MM.1S (cell line): Measurements from ENCODE around the gene CACNA2D1.

Experiments used
- DNase-seq: peaks from one replicate; pipeline ENCODE4 v3.0.0-alpha.2; 2015
- H2AFZ ChIP-seq: fragments of 300-600 bp; sonication (generic); 2 replicates; pipeline ENCODE4 v1.6.0; 2016; ENCODE audit warnings: antibody characterized with exemption, low read length
- H3F3A ChIP-seq: fragments of 300-600 bp; sonication (generic); 2 replicates; pipeline ENCODE4 v1.6.1; 2016; ENCODE audit warnings: mild to moderate bottlenecking, antibody characterized with exemption, low read length, moderate library complexity, mixed read lengths; ENCODE audit not compliant: insufficient read depth
- H3K27ac ChIP-seq: fragments of 300-600 bp; sonication (generic); 2 replicates; pipeline ENCODE4 v1.5.1; 2016; ENCODE audit warnings: mild to moderate bottlenecking, low read length
- H3K27me3 ChIP-seq: fragments of 300-600 bp; sonication (generic); replicated peaks from 2 replicates; pipeline ENCODE4 v1.6.0; 2016; ENCODE audit warnings: low read length; ENCODE audit not compliant: insufficient read depth
- H3K36me3 ChIP-seq: fragments of 300-600 bp; sonication (generic); replicated peaks from 2 replicates; pipeline ENCODE4 v1.6.1; 2016; ENCODE audit warnings: mild to moderate bottlenecking, low read length, mixed read lengths; ENCODE audit not compliant: insufficient read depth
- H3K4me1 ChIP-seq: fragments of 300-600 bp; sonication (generic); 2 replicates; pipeline ENCODE4 v1.6.1; 2016; ENCODE audit warnings: low read length, mixed read lengths
- H3K4me2 ChIP-seq: fragments of 300-600 bp; sonication (generic); 2 replicates; pipeline ENCODE4 v1.6.0; 2016; ENCODE audit warnings: low read depth, low read length
- H3K4me3 ChIP-seq: fragments of 300-600 bp; sonication (generic); 2 replicates; pipeline ENCODE4 v1.5.1; 2016; ENCODE audit warnings: low read length, mixed read lengths
- H3K79me2 ChIP-seq: fragments of 300-600 bp; sonication (generic); 2 replicates; pipeline ENCODE4 v1.6.1; 2016; ENCODE audit warnings: mixed run types, low read length, mixed read lengths
- H3K9ac ChIP-seq: fragments of 300-600 bp; sonication (generic); 2 replicates; pipeline ENCODE4 v1.6.1; 2016; ENCODE audit warnings: low read length, mixed read lengths
- H3K9me2 ChIP-seq: fragments of 300-600 bp; sonication (generic); replicated peaks from 2 replicates; pipeline ENCODE4 v1.6.1; 2016; ENCODE audit warnings: mild to moderate bottlenecking, low read length, mixed read lengths; ENCODE audit not compliant: insufficient read depth
- H3K9me3 ChIP-seq: fragments of 300-600 bp; sonication (generic); replicated peaks from 2 replicates; pipeline ENCODE4 v1.6.1; 2016; ENCODE audit warnings: mild to moderate bottlenecking, low read length, mixed read lengths; ENCODE audit not compliant: insufficient read depth
- H4K20me1 ChIP-seq: fragments of 300-600 bp; sonication (generic); 2 replicates; pipeline ENCODE4 v1.6.1; 2016; ENCODE audit warnings: mild to moderate bottlenecking, low read length, moderate library complexity, mixed read lengths; ENCODE audit not compliant: insufficient read depth
- EZH2 ChIP-seq: fragments of 300-600 bp; sonication (generic); optimal IDR thresholded peaks from 2 replicates; pipeline ENCODE3; 2017; ENCODE audit warnings: low read depth, mild to moderate bottlenecking, antibody characterized with exemption, low read length, mixed read lengths
- EZH2phosphoT487 ChIP-seq: fragments of 300-600 bp; sonication (generic); IDR thresholded peaks from 2 replicates; pipeline ENCODE4 v1.6.1; 2018; ENCODE audit warnings: antibody characterized with exemption, low read length
- TF ChIP-seq, protein P1 (sequence below): fragments of 300-600 bp; sonication (generic); IDR thresholded peaks from 2 replicates; pipeline ENCODE4 v1.5.1; 2016; ENCODE audit warnings: antibody characterized with exemption, low read length, mixed read lengths

The CACNA2D1 gene

DNA sequence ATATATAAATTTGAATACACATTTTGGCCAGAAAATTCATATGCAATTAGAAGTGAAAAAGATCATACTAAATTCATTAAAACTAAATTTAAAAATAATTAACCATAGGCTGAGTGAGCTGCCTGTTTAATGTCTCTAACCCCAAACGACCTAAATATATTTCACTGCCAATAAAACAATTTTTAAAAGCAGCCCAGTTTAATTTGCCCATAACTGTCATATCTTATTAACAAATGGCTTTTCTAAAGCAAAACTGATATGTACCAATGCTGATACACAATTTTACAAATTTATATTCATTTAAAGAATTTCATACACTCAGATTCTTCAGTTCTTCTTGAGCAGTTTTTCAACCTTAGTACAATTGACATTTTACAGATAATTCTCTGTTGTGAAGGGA lies 99.9 kb downstream of the CACNA2D1 start:
- Histone ChIP-seq H3K27ac (no peak overlapping the region), H3K9ac (no peak overlapping the region), H3K4me1 (no peaks in the 10 kb centered on the region), H3K27me3 (no peaks in the 10 kb centered on the region), H3K36me3 (no peaks in the 10 kb centered on the region), H3K79me2 (no peaks in the 10 kb centered on the region), H4K20me1 (no peaks in the 10 kb centered on the region), H3F3A (no peaks in the 10 kb centered on the region), H3K9me3 (no peaks in the 10 kb centered on the region), H3K4me2 (no peak overlapping the region), H2AFZ (no peak overlapping the region), H3K4me3 (no peak overlapping the region), H3K9me2 (no peaks in the 10 kb centered on the region)
- TF ChIP-seq, protein P1, sequence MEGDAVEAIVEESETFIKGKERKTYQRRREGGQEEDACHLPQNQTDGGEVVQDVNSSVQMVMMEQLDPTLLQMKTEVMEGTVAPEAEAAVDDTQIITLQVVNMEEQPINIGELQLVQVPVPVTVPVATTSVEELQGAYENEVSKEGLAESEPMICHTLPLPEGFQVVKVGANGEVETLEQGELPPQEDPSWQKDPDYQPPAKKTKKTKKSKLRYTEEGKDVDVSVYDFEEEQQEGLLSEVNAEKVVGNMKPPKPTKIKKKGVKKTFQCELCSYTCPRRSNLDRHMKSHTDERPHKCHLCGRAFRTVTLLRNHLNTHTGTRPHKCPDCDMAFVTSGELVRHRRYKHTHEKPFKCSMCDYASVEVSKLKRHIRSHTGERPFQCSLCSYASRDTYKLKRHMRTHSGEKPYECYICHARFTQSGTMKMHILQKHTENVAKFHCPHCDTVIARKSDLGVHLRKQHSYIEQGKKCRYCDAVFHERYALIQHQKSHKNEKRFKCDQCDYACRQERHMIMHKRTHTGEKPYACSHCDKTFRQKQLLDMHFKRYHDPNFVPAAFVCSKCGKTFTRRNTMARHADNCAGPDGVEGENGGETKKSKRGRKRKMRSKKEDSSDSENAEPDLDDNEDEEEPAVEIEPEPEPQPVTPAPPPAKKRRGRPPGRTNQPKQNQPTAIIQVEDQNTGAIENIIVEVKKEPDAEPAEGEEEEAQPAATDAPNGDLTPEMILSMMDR, result no peak
- TF ChIP-seq EZH2 (no peak), EZH2phosphoT487 (no peak)
- no peak for DNase-seq

DNA sequence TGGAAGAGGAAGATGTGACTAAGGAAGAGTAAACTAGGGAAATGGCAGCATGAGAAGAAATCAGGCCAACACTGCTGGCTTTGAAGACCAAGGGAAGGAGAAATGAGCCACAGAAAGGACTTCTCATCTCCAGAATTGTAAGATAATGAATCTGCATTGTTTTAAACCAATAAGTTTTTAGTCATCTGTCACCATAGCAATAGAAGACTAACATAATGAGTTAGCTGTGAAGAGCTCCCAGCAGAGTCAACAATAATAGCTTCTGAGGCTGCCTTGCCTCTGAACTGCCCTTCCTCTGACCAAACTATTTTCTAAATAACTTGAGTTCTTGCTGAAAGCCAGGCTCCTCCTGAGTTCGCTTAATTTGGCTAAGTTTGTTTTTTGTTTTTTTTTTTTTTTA lies 103.6 kb downstream of the CACNA2D1 start:
- H3K27me3 ChIP-seq, result no peaks in the 10 kb centered on the region
- no peaks in the 10 kb centered on the region for H3K79me2 ChIP-seq
- no peak overlapping the region for H3K4me2 ChIP-seq
- no peak for DNase-seq
- H3K9ac ChIP-seq, result no peak overlapping the region
- no peaks in the 10 kb centered on the region for H3K9me3 ChIP-seq
- TF ChIP-seq, protein P1, result no peak
- TF ChIP-seq EZH2phosphoT487 (no peak), EZH2 (no peak)
- H3K9me2 ChIP-seq, result no peaks in the 10 kb centered on the region
- H2AFZ ChIP-seq, result no peak overlapping the region
- H3K27ac ChIP-seq, result no peak overlapping the region
- no peaks in the 10 kb centered on the region for H4K20me1 ChIP-seq
- no peaks in the 10 kb centered on the region for H3K4me1 ChIP-seq
- no peaks in the 10 kb centered on the region for H3K36me3 ChIP-seq
- H3K4me3 ChIP-seq, result no peak overlapping the region
- no peaks in the 10 kb centered on the region for H3F3A ChIP-seq

DNA sequence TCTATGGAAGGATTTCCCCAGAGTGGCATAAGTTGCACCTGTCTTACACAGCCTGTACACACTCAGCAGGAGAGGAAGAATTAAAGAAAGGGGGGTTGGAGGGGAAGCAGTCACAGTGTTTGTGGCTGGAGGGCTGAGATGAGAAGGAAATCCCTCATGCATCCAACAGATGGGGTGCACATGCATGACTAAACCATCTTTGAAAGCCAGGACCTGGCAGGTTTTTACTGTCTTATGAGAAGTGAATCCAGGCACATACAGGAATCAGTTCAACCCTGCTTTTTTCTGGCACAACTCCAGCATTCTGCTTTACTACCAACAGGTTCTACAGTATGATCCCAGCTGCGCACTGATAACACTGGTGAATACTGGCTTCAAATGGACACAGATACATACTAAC lies 107.7 kb downstream of the CACNA2D1 start:
- Histone ChIP-seq H3K27ac (no peak overlapping the region), H3K9me2 (no peaks in the 10 kb centered on the region), H3K27me3 (no peaks in the 10 kb centered on the region), H3K9ac (no peak overlapping the region), H2AFZ (no peak overlapping the region), H3K4me3 (no peak overlapping the region), H3K4me2 (no peak overlapping the region), H3F3A (no peaks in the 10 kb centered on the region), H3K79me2 (no peaks in the 10 kb centered on the region), H4K20me1 (no peaks in the 10 kb centered on the region), H3K9me3 (no peaks in the 10 kb centered on the region), H3K36me3 (no peaks in the 10 kb centered on the region), H3K4me1 (no peaks in the 10 kb centered on the region)
- no peak for DNase-seq
- TF ChIP-seq EZH2, result no peak

DNA sequence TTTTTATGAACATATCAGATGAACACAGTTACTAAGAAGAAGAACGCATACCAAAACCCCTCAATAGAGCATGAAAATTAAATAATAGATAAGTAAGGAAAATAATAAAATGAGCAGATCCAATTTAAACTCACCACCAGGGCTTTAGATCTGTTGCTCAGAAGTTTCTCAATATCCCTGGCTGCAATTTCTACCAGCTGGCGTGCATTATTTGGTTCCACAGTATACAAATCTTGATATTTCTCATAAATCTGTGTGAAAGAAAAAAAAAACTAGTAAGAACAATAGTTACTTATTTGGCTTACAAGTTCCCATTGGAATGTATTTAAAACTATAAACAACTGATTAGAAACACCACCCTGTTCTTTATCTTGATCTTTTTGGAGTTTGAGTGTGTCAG lies 108.6 kb downstream of the CACNA2D1 start:
- no peaks in the 10 kb centered on the region for H3K4me1 ChIP-seq
- H4K20me1 ChIP-seq, result no peaks in the 10 kb centered on the region
- TF ChIP-seq EZH2phosphoT487 (no peak), EZH2 (no peak)
- TF ChIP-seq, protein P1, result no peak
- no peaks in the 10 kb centered on the region for H3K27me3 ChIP-seq
- H3K9me2 ChIP-seq, result no peaks in the 10 kb centered on the region
- H3K4me3 ChIP-seq, result no peak overlapping the region
- no peak overlapping the region for H3K9ac ChIP-seq
- H3K4me2 ChIP-seq, result no peak overlapping the region
- H3K36me3 ChIP-seq, result no peaks in the 10 kb centered on the region
- no peak overlapping the region for H3K27ac ChIP-seq
- no peak for DNase-seq
- no peaks in the 10 kb centered on the region for H3F3A ChIP-seq
- H3K9me3 ChIP-seq, result no peaks in the 10 kb centered on the region
- no peaks in the 10 kb centered on the region for H3K79me2 ChIP-seq
- no peak overlapping the region for H2AFZ ChIP-seq
